Raji (cell line): Measurements from ENCODE around the gene CDC73.

Source experiments
- POLR2A ChIP-seq: IDR thresholded peaks from 2 replicates; pipeline ENCODE4 v1.6.1; 2011; ENCODE audit warnings: low read depth, low read length, control low read depth; ENCODE audit not compliant: insufficient read depth

CDC73 gene

GRCh38 chr1:193131266-193131860 is 9.5 kb downstream of the CDC73 start:
- TF ChIP-seq POLR2A, result no peak

- no peak for TF ChIP-seq POLR2A
Measured at GRCh38 chr1:193140254-193140653, 18.4 kb downstream of the CDC73 start.

- TF ChIP-seq POLR2A, result no peak
Measured at GRCh38 chr1:193141804-193142203, 20.0 kb downstream of the CDC73 start.

- TF ChIP-seq POLR2A, result no peak
Measured at GRCh38 chr1:193142409-193142808, 20.6 kb downstream of the CDC73 start.

GRCh38 chr1:193143285-193143684 is 21.5 kb downstream of the CDC73 start:
- no peak for TF ChIP-seq POLR2A

GRCh38 chr1:193144361-193144938 is 22.6 kb downstream of the CDC73 start:
- TF ChIP-seq POLR2A, result no peak

GRCh38 chr1:193144999-193145398 is 23.2 kb downstream of the CDC73 start:
- no peak for TF ChIP-seq POLR2A

- TF ChIP-seq POLR2A, result no peak
Measured at GRCh38 chr1:193156117-193156821, 34.4 kb downstream of the CDC73 start.

- TF ChIP-seq POLR2A, result no peak
Measured at GRCh38 chr1:193156822-193157142, 35.0 kb downstream of the CDC73 start.

GRCh38 chr1:193157360-193157759 is 35.5 kb downstream of the CDC73 start:
- TF ChIP-seq POLR2A, result no peak

- no peak for TF ChIP-seq POLR2A
Measured at GRCh38 chr1:193176113-193176512, 54.3 kb downstream of the CDC73 start.

GRCh38 chr1:193176788-193177187 is 55.0 kb downstream of the CDC73 start:
- no peak for TF ChIP-seq POLR2A

GRCh38 chr1:193179094-193179493 is 57.3 kb downstream of the CDC73 start:
- TF ChIP-seq POLR2A, result no peak

GRCh38 chr1:193181536-193181935 is 59.7 kb downstream of the CDC73 start:
- TF ChIP-seq POLR2A, result no peak

- no peak for TF ChIP-seq POLR2A
Measured at GRCh38 chr1:193181985-193182384, 60.2 kb downstream of the CDC73 start.

GRCh38 chr1:193183019-193183627 is 61.3 kb downstream of the CDC73 start:
- no peak for TF ChIP-seq POLR2A
